B cell (primary cell): ENCODE data around the gene AMPD2.

Source experiments
- CTCF ChIP-seq: fragments of 200-600 bp; IDR thresholded peaks from one replicate; pipeline ENCODE4 v1.8.0; 2022; ENCODE audit warnings: antibody characterized with exemption, mild to moderate bottlenecking
- EZH2 ChIP-seq: IDR thresholded peaks from 2 replicates; pipeline ENCODE4 v1.6.1; 2012; ENCODE audit warnings: borderline replicate concordance, low read depth, mild to moderate bottlenecking, moderate library complexity, low read length; ENCODE audit not compliant: insufficient read depth, poor library complexity, severe bottlenecking

- TF ChIP-seq CTCF (no peak), EZH2 (no peak)
Measured at GRCh38 chr1:109613361-109614147, 6.1 kb upstream of the AMPD2 start.
